ENCODE data around the gene ADNP2.

ADNP2 gene

GRCh38 chr18:80140455-80140985 is 31.5 kb downstream of the ADNP2 start:
- Histone ChIP-seq H3K36me3 (ENCODE audit: control insufficient read depth, insufficient read depth, low read length) (peaks cover 6% of the 10 kb centered on the region), H3K4me3 (ENCODE audit: low read length) (no peak overlapping the region), H3K79me2 (ENCODE audit: control insufficient read depth, insufficient read depth, low read length) (no peaks in the 10 kb centered on the region), H3K23ac (ENCODE audit: low read length) (no peak overlapping the region), H3K18ac (ENCODE audit: low read length) (no peak overlapping the region), H4K5ac (ENCODE audit: low read length) (no peak overlapping the region), H3K9ac (ENCODE audit: low read length) (no peak overlapping the region), H3K4me1 (ENCODE audit: control insufficient read depth, low read depth, low read length) (no peaks in the 10 kb centered on the region), H2AK5ac (ENCODE audit: low read length) (no peak overlapping the region), H3K56ac (ENCODE audit: low read length) (no peak overlapping the region), H3K4me2 (ENCODE audit: low read length) (no peak overlapping the region), H4K8ac (ENCODE audit: low read depth, low read length) (no peak overlapping the region), H2BK5ac (ENCODE audit: low read length) (no peak overlapping the region), H3K79me1 (ENCODE audit: low read length) (peaks cover 11% of the 10 kb centered on the region), H2BK15ac (replicated peaks; ENCODE audit: low read depth) (no peak overlapping the region), H3K27me3 (ENCODE audit: insufficient read depth, low read length, poor library complexity) (no peaks in the 10 kb centered on the region), H3K4ac (ENCODE audit: low read depth, low read length) (no peak overlapping the region), H2BK120ac (ENCODE audit: low read depth, low read length) (no peak overlapping the region), H3K27ac (ENCODE audit: low read depth, low read length) (no peak overlapping the region)
- WGBS (ENCODE audit: extremely low coverage, insufficient coverage, low lambda C conversion rate) = no CpG with 5 or more reads among the region's 5 CpGs
- DNase-seq = no peak

GRCh38 chr18:80143881-80144280 is 34.8 kb downstream of the ADNP2 start:
- Histone ChIP-seq H3K56ac (ENCODE audit: low read length) (no peak overlapping the region), H3K27ac (ENCODE audit: low read depth, low read length) (no peak overlapping the region), H2BK15ac (replicated peaks; ENCODE audit: low read depth) (no peak overlapping the region), H3K79me1 (ENCODE audit: low read length) (peaks cover 5% of the 10 kb centered on the region), H3K4me1 (ENCODE audit: control insufficient read depth, low read depth, low read length) (no peaks in the 10 kb centered on the region), H3K18ac (ENCODE audit: low read length) (no peak overlapping the region), H2AK5ac (ENCODE audit: low read length) (no peak overlapping the region), H3K79me2 (ENCODE audit: control insufficient read depth, insufficient read depth, low read length) (no peaks in the 10 kb centered on the region), H3K4me3 (ENCODE audit: low read length) (no peak overlapping the region), H3K23ac (ENCODE audit: low read length) (no peak overlapping the region), H3K4ac (ENCODE audit: low read depth, low read length) (no peak overlapping the region), H4K5ac (ENCODE audit: low read length) (no peak overlapping the region), H3K4me2 (ENCODE audit: low read length) (no peak overlapping the region), H3K27me3 (ENCODE audit: insufficient read depth, low read length, poor library complexity) (no peaks in the 10 kb centered on the region), H3K9ac (ENCODE audit: low read length) (no peak overlapping the region), H4K8ac (ENCODE audit: low read depth, low read length) (no peak overlapping the region), H2BK5ac (ENCODE audit: low read length) (no peak overlapping the region), H3K36me3 (ENCODE audit: control insufficient read depth, insufficient read depth, low read length) (no peaks in the 10 kb centered on the region), H2BK120ac (ENCODE audit: low read depth, low read length) (no peak overlapping the region)
- DNase-seq = no peak
- no CpG with 5 or more reads among the region's 2 CpGs for WGBS (ENCODE audit: extremely low coverage, insufficient coverage, low lambda C conversion rate)

- Histone ChIP-seq H3K4ac (ENCODE audit: low read depth, low read length) (no peak overlapping the region), H3K4me1 (ENCODE audit: control insufficient read depth, low read depth, low read length) (no peaks in the 10 kb centered on the region), H3K79me1 (ENCODE audit: low read length) (peaks cover 4% of the 10 kb centered on the region), H3K23ac (ENCODE audit: low read length) (no peak overlapping the region), H3K4me2 (ENCODE audit: low read length) (no peak overlapping the region), H3K56ac (ENCODE audit: low read length) (no peak overlapping the region), H2BK15ac (replicated peaks; ENCODE audit: low read depth) (no peak overlapping the region), H3K18ac (ENCODE audit: low read length) (no peak overlapping the region), H2AK5ac (ENCODE audit: low read length) (no peak overlapping the region), H2BK5ac (ENCODE audit: low read length) (no peak overlapping the region), H2BK120ac (ENCODE audit: low read depth, low read length) (no peak overlapping the region), H3K9ac (ENCODE audit: low read length) (no peak overlapping the region), H4K8ac (ENCODE audit: low read depth, low read length) (no peak overlapping the region), H3K36me3 (ENCODE audit: control insufficient read depth, insufficient read depth, low read length) (no peaks in the 10 kb centered on the region), H3K27ac (ENCODE audit: low read depth, low read length) (no peak overlapping the region), H4K5ac (ENCODE audit: low read length) (no peak overlapping the region), H3K79me2 (ENCODE audit: control insufficient read depth, insufficient read depth, low read length) (no peaks in the 10 kb centered on the region), H3K4me3 (ENCODE audit: low read length) (no peak overlapping the region), H3K27me3 (ENCODE audit: insufficient read depth, low read length, poor library complexity) (no peaks in the 10 kb centered on the region)
- no CpG with 5 or more reads among the region's 5 CpGs for WGBS (ENCODE audit: extremely low coverage, insufficient coverage, low lambda C conversion rate)
- DNase-seq = no peak
Observed at GRCh38 chr18:80145196-80145804, 36.2 kb downstream of the ADNP2 start.

- Histone ChIP-seq H3K23ac (ENCODE audit: low read length) (no peak overlapping the region), H2BK15ac (replicated peaks; ENCODE audit: low read depth) (no peak overlapping the region), H4K8ac (ENCODE audit: low read depth, low read length) (no peak overlapping the region), H3K4me2 (ENCODE audit: low read length) (peak overlapping the region; percentile 40), H3K79me1 (ENCODE audit: low read length) (no peaks in the 10 kb centered on the region), H4K5ac (ENCODE audit: low read length) (no peak overlapping the region), H3K4me1 (ENCODE audit: control insufficient read depth, low read depth, low read length) (no peaks in the 10 kb centered on the region), H3K36me3 (ENCODE audit: control insufficient read depth, insufficient read depth, low read length) (no peaks in the 10 kb centered on the region), H2AK5ac (ENCODE audit: low read length) (no peak overlapping the region), H3K56ac (ENCODE audit: low read length) (no peak overlapping the region), H2BK120ac (ENCODE audit: low read depth, low read length) (no peak overlapping the region), H3K18ac (ENCODE audit: low read length) (no peak overlapping the region), H2BK5ac (ENCODE audit: low read length) (no peak overlapping the region), H3K27ac (ENCODE audit: low read depth, low read length) (no peak overlapping the region), H3K9ac (ENCODE audit: low read length) (peak overlapping the region; percentile 51), H3K4me3 (ENCODE audit: low read length) (no peak overlapping the region), H3K4ac (ENCODE audit: low read depth, low read length) (no peak overlapping the region), H3K79me2 (ENCODE audit: control insufficient read depth, insufficient read depth, low read length) (no peaks in the 10 kb centered on the region), H3K27me3 (ENCODE audit: insufficient read depth, low read length, poor library complexity) (no peaks in the 10 kb centered on the region)
- no CpG with 5 or more reads among the region's 12 CpGs for WGBS (ENCODE audit: extremely low coverage, insufficient coverage, low lambda C conversion rate)
- no peak for DNase-seq
Observed at GRCh38 chr18:80147037-80147417, 38.0 kb downstream of the ADNP2 start.

- WGBS (ENCODE audit: extremely low coverage, insufficient coverage, low lambda C conversion rate) = no CpG with 5 or more reads among the region's 52 CpGs
Observed at GRCh38 chr18:80147418-80148325, 38.6 kb downstream of the ADNP2 start.

More at GRCh38 chr18:80147418-80148325, 38.6 kb downstream of the ADNP2 start:
- H4K5ac ChIP-seq (ENCODE audit: low read length) = no peak overlapping the region
- no peak overlapping the region for H3K27ac ChIP-seq (ENCODE audit: low read depth, low read length)
- H2BK120ac ChIP-seq (ENCODE audit: low read depth, low read length) = no peak overlapping the region
- peak overlapping the region; percentile 34 for H3K56ac ChIP-seq (ENCODE audit: low read length)
- H2BK5ac ChIP-seq (ENCODE audit: low read length) = no peak overlapping the region
- no peaks in the 10 kb centered on the region for H3K27me3 ChIP-seq (ENCODE audit: insufficient read depth, low read length, poor library complexity)
- no peak overlapping the region for H3K18ac ChIP-seq (ENCODE audit: low read length)
- peak overlapping the region; percentile 51 for H3K9ac ChIP-seq (ENCODE audit: low read length)
- H4K8ac ChIP-seq (ENCODE audit: low read depth, low read length) = no peak overlapping the region
- no peak overlapping the region for H2AK5ac ChIP-seq (ENCODE audit: low read length)
- H3K23ac ChIP-seq (ENCODE audit: low read length) = no peak overlapping the region
- no peaks in the 10 kb centered on the region for H3K4me1 ChIP-seq (ENCODE audit: control insufficient read depth, low read depth, low read length)
- no peaks in the 10 kb centered on the region for H3K79me2 ChIP-seq (ENCODE audit: control insufficient read depth, insufficient read depth, low read length)
- no peak overlapping the region for H3K4ac ChIP-seq (ENCODE audit: low read depth, low read length)
- peak; percentile 82 for DNase-seq
- peak overlapping the region; percentile 28 for H3K4me3 ChIP-seq (ENCODE audit: low read length)
- H3K79me1 ChIP-seq (ENCODE audit: low read length) = no peaks in the 10 kb centered on the region
- no peak overlapping the region for H2BK15ac ChIP-seq (replicated peaks; ENCODE audit: low read depth)
- peak overlapping the region; percentile 40 for H3K4me2 ChIP-seq (ENCODE audit: low read length)
- H3K36me3 ChIP-seq (ENCODE audit: control insufficient read depth, insufficient read depth, low read length) = no peaks in the 10 kb centered on the region

Measured in mesendoderm (in vitro differentiated cells).